GM19455 (cell line): ENCODE results near the gene WDR5.

Experiments used
- ATAC-seq: cut with Tn5 transposase; IDR thresholded peaks from one replicate; pipeline ENCODE4 v1.9.1; 2021; ENCODE audit not compliant: unreplicated experiment

Gene WDR5

GRCh38 chr9:134173127-134174072 is 37.5 kb downstream of the WDR5 start:
- no peak for ATAC-seq

- no peak for ATAC-seq
These were observed 38.2 kb downstream of the WDR5 start for GRCh38 chr9:134174073-134174449.

- no peak for ATAC-seq
These were observed 38.8 kb downstream of the WDR5 start for GRCh38 chr9:134174526-134175290.

GRCh38 chr9:134175291-134175807 is 39.5 kb downstream of the WDR5 start:
- no peak for ATAC-seq

- no peak for ATAC-seq
These were observed 40.1 kb downstream of the WDR5 start for GRCh38 chr9:134175808-134176598.

- ATAC-seq: no peak
These were observed 40.7 kb downstream of the WDR5 start for GRCh38 chr9:134176599-134176968.

- ATAC-seq: no peak
These were observed 41.3 kb downstream of the WDR5 start for GRCh38 chr9:134177186-134177585.

- ATAC-seq: no peak
These were observed 41.9 kb downstream of the WDR5 start for GRCh38 chr9:134177624-134178393.

- ATAC-seq: no peak
These were observed 42.5 kb downstream of the WDR5 start for GRCh38 chr9:134178394-134178767.

- ATAC-seq: no peak
These were observed 43.1 kb downstream of the WDR5 start for GRCh38 chr9:134178768-134179551.

GRCh38 chr9:134179595-134179917 is 43.7 kb downstream of the WDR5 start:
- no peak for ATAC-seq

GRCh38 chr9:134179918-134180785 is 44.3 kb downstream of the WDR5 start:
- ATAC-seq: no peak

GRCh38 chr9:134180786-134181647 is 45.1 kb downstream of the WDR5 start:
- no peak for ATAC-seq

GRCh38 chr9:134181648-134182034 is 45.8 kb downstream of the WDR5 start:
- ATAC-seq: no peak

GRCh38 chr9:134182554-134183085 is 46.7 kb downstream of the WDR5 start:
- ATAC-seq: no peak

- ATAC-seq: no peak
These were observed 49.7 kb downstream of the WDR5 start for GRCh38 chr9:134185536-134186011.

- ATAC-seq: no peak
These were observed 50.7 kb downstream of the WDR5 start for GRCh38 chr9:134186471-134187109.
